ENCODE data around the gene RASSF4. TPM values are rescaled to one million over a fixed set of nuclear protein-coding genes. Genes with fewer than 3 reads are reported as not detected.

RASSF4 gene
- total RNA-seq, 1 experiment from 2014 or later = 11.5 TPM

DNA sequence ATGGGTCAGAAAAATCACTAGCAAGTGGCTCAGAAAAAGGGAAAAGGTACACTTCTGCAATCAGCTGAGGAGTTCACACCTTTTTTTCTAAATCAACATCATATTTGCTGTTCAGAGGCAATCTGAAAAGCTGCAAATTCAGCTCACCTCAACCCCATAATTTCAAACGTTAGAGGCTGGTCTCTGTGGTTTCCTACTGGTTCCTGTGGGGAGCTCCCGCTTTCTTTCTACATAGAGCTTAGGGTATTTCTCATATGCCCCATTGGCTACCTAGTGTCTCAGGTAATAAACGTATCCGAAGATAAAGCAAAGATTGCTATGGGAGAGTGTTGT lies 35.9 kb downstream of the RASSF4 start:
- H3K9me3 Mint-ChIP-seq = peaks cover 0 to 9% of the 10 kb centered on the region in 2 experiments; a peak in 3 of 5 replicates
- Histone ChIP-seq H3K79me1 (ENCODE audit: insufficient read depth, low read depth, low read length, poor library complexity, severe bottlenecking) (no peaks in the 10 kb centered on the region), H3K18ac (ENCODE audit: insufficient read length, low read depth, low read length) (no peak overlapping the region), H3K56ac (ENCODE audit: insufficient read length, low read depth, low read length) (no peak overlapping the region), H3K4ac (ENCODE audit: low read depth, low read length) (no peak overlapping the region), H2BK20ac (ENCODE audit: low read depth, low read length, poor library complexity, severe bottlenecking) (no peak overlapping the region), H2BK12ac (ENCODE audit: insufficient read length, low read depth, low read length) (no peak overlapping the region), H2AFZ (ENCODE audit: low read length) (no peak overlapping the region), H3K14ac (ENCODE audit: insufficient read depth, low read length) (no peak overlapping the region), H3K23me2 (ENCODE audit: insufficient read length, low read depth, low read length, poor library complexity, severe bottlenecking) (no peaks in the 10 kb centered on the region), H3K79me2 (ENCODE audit: insufficient read depth, low read length) (no peaks in the 10 kb centered on the region), H2BK5ac (ENCODE audit: insufficient read length, low read length) (no peak overlapping the region), H3T11ph (ENCODE audit: low read length) (no peak overlapping the region), H4K8ac (replicated peaks; ENCODE audit: insufficient read length, low read depth, low read length) (no peak overlapping the region), H4K91ac (ENCODE audit: insufficient read length, low read depth, low read length) (no peak overlapping the region), H2BK15ac (ENCODE audit: low read depth, low read length) (no peak overlapping the region), H3K9me3 (ENCODE audit: control insufficient read depth, low read depth, low read length) (no peaks in the 10 kb centered on the region), H3K27me3 (ENCODE audit: insufficient read depth, low read length) (no peaks in the 10 kb centered on the region), H4K5ac (ENCODE audit: insufficient read length, low read depth, low read length) (no peak overlapping the region), H3K4me2 (ENCODE audit: insufficient read depth, insufficient read length, low read length) (no peak overlapping the region), H4K20me1 (ENCODE audit: control insufficient read depth, insufficient read depth, insufficient read length) (no peaks in the 10 kb centered on the region), H3K9ac (ENCODE audit: extremely low read depth, insufficient read length, low read length) (no peak overlapping the region), H2BK120ac (ENCODE audit: low read depth, low read length, poor library complexity, severe bottlenecking) (no peak overlapping the region), H3K27ac (ENCODE audit: insufficient read length, low read depth, low read length) (no peak overlapping the region), H3K4me1 (ENCODE audit: insufficient read depth, low read length) (no peaks in the 10 kb centered on the region; the same call in none of the 2 replicates), H3K23ac (ENCODE audit: insufficient read length, low read depth, low read length) (no peak overlapping the region), H2AK5ac (ENCODE audit: insufficient read length, low read length) (no peak overlapping the region)
- H3K4me3 Mint-ChIP-seq = no peak overlapping the region
- H3K27ac Mint-ChIP-seq = no peak overlapping the region
- no CpG with 5 or more reads among the region's 4 CpGs for WGBS (ENCODE audit: extremely low coverage, insufficient read length, low lambda C conversion rate)
- no peak for TF ChIP-seq CTCF (conservative IDR thresholded peaks at IDR 0.05)
- peaks cover 3 to 25% (median 5%) of the 10 kb centered on the region in 3 experiments; a peak in 5 of 7 replicates for H3K36me3 Mint-ChIP-seq (ENCODE audit: insufficient read depth in 1 of 3, low read depth in 3 of 3)
- H3K27me3 Mint-ChIP-seq (ENCODE audit: low read depth) = peaks cover 11% of the 10 kb centered on the region
- DNase-seq = no peak
- H3K4me1 Mint-ChIP-seq = peaks cover 55 to 59% of the 10 kb centered on the region in 2 experiments
